HG03354 (cell line): ENCODE data around the gene FOXN3.

Experiments
- ATAC-seq: cut with Tn5 transposase; IDR thresholded peaks from one replicate; pipeline ENCODE4 v1.9.1; 2021; ENCODE audit warnings: mild to moderate bottlenecking; ENCODE audit not compliant: unreplicated experiment, poor library complexity, severe bottlenecking

FOXN3 gene

GRCh38 chr14:89293314-89293916 lies 123.6 kb downstream of the FOXN3 start:
- ATAC-seq, result no peak

- no peak for ATAC-seq
Measured at GRCh38 chr14:89292579-89293313, 124.3 kb downstream of the FOXN3 start.

DNA sequence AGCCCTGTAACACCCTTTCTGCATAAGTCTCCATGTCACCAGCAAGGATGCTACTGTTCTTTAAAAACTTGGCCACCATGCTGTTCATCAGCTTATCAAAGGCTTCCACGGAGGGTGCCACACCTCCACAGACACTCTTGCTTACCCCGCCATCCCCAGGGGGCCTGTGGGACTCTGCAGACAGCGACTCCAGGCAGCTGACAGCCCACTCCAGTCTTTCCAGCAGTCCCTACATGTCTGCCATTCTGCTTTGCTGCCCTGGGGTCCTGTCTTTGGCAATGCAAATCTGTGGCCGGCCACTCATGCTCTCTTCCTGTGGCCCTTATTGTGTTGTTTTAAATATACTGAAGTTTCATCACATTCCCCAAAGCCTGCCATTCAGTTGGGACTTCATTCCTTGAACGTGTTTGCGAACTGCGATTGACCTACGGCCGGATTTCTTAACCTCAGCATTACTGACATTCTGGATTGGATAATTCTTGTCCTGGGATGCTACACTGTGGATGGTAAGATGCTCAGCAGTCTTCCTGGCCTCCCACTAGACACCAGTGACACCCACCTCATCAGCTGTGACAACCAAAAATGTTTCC lies 125.6 kb downstream of the FOXN3 start:
- no peak for ATAC-seq

GRCh38 chr14:89290813-89291212 lies 126.2 kb downstream of the FOXN3 start:
- ATAC-seq, result no peak

GRCh38 chr14:89289477-89289876 lies 127.6 kb downstream of the FOXN3 start:
- no peak for ATAC-seq

DNA sequence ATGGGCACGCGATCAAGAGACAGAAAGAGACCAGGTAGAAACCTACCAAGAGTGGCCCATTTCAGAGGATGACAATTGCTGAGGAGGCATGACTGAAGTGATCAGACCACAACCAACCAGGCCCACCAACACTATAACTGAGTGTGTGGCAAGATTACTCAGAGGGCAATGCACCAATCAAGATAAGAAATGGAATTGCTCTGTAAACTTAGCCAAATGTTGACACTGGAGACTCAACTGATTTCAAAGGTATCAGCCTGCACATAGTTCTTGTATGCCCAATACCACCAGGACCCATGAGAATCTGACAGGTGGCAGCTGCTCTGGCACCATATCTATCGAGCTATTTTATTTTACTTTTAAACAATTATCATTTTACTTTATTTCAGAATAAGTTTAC lies 128.9 kb downstream of the FOXN3 start:
- ATAC-seq, result no peak

DNA sequence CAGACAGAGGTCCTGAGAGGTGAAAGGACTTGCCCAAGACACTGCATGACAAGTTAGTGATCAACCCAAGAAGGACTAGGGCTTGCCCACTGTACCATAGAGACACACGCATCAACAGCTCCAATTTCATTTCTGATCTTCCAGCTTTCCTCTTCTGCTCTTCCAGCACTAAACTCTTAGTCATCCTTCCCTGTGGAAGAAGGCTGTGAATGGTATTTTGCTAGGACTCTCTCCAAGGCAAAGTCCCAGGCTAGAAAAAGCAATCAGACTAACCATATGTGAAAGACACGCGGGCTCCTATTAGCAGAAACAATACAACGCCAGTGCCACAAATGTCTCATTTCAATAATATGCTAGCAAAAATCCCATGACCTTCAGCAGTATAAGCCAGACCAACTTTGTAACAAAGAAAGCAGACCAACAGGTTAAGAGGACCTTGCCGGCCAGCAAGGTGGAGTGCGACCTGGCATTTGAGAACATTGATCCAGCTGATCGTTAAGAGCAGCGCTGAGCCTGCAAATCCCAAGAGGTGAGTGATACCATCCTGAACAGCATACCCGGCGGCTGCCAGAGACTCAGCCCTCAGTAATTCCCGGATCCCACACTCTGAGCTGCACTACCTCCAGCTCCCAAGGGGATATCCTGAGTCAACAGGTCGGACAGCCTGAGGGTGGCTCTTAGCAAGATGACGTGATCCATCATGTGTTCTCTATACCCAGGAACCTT lies 132.5 kb downstream of the FOXN3 start:
- no peak for ATAC-seq

GRCh38 chr14:89283327-89284060 lies 133.5 kb downstream of the FOXN3 start:
- ATAC-seq, result no peak

- no peak for ATAC-seq
Measured at GRCh38 chr14:89282191-89282590, 134.8 kb downstream of the FOXN3 start.

DNA sequence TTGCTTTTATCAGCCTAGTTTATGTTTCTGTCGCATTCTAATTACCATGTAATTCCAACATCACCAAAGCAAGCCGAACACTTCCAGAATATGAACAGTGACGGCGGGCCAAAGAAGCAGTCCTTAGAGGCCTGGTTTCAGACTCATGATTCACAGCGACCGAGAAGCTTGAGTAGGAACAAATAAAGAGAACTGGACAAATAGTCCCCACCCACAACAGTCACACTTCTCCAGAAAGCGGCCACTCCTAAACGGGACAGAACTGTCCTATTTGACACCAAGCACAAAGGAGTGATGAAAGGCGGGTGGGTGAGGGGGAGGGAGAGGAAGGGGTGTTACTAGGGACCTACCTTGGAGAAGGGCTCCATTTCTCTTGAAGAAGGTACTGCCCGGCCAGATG lies 136.4 kb downstream of the FOXN3 start:
- no peak for ATAC-seq

- no peak for ATAC-seq
Measured at GRCh38 chr14:89279649-89280232, 137.3 kb downstream of the FOXN3 start.

DNA sequence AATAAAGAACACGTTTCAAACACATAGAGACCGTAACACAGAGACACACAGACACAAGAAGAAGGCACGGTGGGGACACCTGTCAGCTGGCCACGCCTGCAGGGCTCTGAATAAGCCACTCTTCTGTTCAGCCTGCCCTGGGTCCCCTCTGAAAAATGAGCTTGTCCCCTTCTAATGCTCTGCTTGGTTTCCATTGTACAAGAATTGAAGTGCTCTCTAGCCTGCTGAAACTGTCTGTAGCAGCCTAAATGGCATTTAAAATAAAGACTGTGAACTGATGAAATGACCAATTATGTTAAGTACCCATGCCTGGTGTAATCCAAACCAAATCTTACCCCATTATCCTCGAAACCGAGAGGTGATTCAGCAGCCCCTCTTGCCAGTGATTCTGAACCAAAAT lies 139.8 kb downstream of the FOXN3 start:
- ATAC-seq, result no peak

DNA sequence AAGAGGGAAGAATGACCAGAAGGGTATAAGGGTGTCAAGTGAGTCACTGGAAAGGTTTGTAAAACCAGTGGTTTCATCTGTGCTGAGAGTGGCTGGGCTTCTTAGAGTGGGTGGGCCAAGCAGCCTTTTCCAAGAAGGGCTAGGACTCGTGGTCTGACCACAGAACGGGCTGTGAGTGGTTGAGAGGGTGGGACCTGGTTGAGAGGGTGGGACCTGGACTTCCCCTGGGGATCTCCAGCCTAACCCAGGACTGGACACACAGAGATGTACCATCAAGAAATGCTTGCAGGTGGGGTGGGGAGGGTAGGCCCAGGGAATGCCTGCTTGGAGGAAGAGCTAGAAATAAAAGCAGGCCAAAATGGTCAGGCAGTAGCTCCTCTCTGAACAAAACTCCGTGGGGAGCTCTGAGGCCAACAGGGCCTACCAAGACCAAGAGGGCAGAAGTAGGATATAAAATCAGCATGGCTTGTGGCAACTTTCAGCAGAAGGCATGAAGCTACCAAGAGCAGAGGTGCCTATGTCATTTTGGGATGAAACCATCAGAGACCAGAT lies 140.5 kb downstream of the FOXN3 start:
- peak; percentile 94 for ATAC-seq

DNA sequence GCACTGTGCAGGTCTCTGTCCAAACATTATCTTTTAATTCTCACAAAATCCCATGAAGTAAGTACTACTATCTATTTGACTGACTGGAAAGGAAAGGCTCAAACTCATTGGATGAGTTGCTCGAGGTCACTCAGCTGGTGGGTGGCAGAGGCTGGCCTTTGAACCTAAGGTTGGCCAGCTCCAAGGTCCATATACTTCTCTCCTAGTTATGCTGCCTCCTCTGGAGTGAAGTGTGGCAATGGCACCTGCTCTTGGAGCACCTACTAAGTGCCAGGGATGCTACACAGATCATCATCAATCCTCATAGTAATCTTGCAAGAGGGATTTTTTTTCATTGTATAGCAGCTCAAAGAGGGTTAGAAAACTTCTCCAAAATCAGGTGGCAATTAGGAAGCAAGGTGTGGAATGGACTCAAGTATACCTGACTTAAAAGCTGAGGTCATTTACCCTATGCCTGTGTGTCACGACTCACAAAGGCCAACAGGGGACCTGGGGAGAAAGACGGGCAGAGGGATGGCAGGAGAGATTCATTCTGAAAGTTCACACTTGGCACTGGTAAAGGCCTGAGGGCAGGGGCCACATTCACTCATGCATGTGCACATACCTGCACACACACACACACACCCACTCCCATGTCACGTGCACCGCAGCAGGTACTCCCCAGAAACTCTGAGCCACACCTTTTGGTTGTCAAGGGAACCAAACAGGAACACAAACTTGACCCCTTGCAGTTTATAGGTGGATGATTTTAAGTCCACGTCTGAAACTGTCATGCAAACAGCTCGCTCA lies 146.4 kb downstream of the FOXN3 start:
- ATAC-seq, result peak; percentile 85

DNA sequence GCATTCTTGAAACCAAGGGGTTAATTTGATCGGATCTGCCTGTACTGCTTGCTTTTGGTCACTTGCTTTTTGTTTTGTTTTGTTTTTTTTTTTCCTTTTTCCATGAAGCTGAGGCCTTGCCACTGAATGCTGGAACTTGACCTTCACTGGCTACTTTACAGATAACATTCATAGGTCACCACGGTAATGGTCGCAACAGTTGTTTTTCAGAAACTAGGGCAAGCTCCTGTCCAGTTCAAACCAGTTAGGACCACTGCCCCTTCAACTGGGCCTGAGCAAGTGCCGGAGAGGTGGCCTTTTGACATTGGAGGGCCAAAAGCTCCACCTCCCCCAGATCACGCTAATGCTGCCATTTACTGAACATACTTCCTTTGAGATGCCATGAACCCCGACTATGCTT lies 147.6 kb downstream of the FOXN3 start:
- ATAC-seq, result no peak

DNA sequence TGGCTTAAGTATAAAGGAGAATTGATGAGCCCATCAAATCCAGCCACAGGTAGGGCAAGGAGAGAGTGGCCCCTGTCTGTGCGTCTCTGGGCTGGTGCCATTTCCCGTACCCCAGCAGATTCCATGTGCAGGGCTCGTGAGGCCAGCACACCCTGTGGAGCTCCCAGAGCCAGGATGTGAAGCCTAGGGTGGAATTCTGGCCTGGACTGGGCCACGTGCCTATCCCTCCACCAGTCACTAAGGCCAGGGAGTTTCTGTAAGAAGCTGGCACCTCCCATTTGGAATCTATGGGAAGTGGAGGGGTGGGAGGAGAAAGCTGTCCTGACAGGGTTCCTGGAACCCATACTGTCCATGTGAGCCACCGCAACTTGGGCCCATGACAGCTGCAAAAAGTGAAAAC lies 148.5 kb downstream of the FOXN3 start:
- no peak for ATAC-seq

GRCh38 chr14:89267656-89268055 lies 149.4 kb downstream of the FOXN3 start:
- no peak for ATAC-seq

- ATAC-seq, result no peak
Measured at GRCh38 chr14:89267163-89267562, 149.9 kb downstream of the FOXN3 start.

GRCh38 chr14:89266754-89267153 lies 150.3 kb downstream of the FOXN3 start:
- no peak for ATAC-seq
